ENCODE measurements around the gene NTSR1.
A peak's percentile ranks its signal among the peaks of the same experiment; 100 is the strongest.

Gene NTSR1

DNA sequence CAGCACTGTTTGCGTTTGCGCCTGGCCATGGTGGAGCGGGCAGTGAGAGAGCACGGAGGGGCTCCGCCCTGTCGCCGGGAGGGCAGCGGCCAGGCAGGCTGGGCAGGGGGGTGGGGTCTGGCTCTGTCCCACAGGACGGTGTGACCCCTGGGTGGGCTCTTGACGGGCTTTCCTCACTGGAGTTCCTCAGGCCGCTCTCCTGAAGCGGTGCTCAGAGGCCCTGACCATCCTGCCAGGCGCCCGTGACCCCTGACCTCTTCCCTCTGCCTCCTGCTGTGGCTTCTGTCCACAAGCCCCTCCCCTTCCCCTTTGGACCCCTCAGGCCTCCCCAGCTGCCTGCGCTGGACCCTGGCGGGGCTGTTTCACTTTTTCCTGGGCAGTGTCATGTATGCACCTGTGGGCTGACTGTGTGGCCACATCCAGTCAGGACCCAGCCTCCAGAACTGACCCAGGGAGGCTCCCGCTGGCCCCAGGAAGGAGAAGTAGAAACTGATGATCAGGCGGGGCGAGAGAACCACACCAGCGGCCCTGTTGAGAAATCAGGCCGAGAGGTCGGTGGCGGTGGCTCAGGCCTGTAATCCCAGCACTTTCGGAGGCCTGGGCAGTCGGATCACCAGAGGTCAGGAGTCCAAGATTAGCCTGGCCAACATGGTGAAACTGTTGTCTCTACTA, 97.2 kb downstream of the NTSR1 start:
- TF ChIP-seq, protein P1, sequence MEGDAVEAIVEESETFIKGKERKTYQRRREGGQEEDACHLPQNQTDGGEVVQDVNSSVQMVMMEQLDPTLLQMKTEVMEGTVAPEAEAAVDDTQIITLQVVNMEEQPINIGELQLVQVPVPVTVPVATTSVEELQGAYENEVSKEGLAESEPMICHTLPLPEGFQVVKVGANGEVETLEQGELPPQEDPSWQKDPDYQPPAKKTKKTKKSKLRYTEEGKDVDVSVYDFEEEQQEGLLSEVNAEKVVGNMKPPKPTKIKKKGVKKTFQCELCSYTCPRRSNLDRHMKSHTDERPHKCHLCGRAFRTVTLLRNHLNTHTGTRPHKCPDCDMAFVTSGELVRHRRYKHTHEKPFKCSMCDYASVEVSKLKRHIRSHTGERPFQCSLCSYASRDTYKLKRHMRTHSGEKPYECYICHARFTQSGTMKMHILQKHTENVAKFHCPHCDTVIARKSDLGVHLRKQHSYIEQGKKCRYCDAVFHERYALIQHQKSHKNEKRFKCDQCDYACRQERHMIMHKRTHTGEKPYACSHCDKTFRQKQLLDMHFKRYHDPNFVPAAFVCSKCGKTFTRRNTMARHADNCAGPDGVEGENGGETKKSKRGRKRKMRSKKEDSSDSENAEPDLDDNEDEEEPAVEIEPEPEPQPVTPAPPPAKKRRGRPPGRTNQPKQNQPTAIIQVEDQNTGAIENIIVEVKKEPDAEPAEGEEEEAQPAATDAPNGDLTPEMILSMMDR (IDR thresholded peaks at IDR 0.05), result no peak

GRCh38 chr20:62806383-62807050, 97.9 kb downstream of the NTSR1 start:
- TF ChIP-seq, protein P1 (IDR thresholded peaks at IDR 0.05), result no peak

DNA sequence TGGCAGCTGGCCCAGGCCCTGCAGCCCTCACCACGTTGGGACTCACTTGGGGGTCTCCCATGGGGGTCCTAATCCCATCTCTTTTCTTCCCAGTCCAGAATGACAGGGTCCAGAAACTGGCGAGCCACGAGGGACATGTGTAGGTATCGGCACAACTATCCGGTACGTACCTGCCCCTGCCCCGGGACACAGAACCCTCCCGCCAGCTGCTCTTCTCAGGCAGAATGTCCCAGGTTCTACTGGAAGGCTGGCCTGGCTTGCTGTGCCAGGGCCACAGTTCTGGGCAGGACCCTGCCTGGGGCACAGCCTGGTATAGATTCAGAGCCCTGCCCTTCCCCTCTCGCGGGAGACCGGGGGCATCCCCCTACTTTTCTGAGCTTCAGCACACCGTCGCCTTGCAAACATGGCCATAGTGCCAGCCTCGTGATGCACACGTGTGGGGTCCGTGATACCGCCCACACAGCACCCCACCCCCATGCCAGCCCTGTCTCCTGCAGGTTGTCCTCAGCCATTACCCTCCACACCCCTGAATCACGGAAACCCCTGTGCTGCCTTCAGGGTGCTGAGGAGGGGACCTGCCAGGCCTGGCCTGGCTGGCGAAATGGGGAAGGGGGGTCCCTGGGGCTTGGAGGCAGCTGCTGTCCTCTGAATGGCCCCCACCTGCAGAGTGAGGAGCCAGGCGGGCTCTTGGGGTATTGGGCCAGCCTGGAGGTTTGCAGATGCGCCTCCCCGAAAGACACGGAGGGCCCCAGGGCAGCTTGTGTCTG, 99.0 kb downstream of the NTSR1 start:
- TF ChIP-seq, protein P1 (IDR thresholded peaks at IDR 0.05), result no peak

- TF ChIP-seq, protein P1 (IDR thresholded peaks at IDR 0.05), result peak; percentile 96
These were observed 99.7 kb downstream of the NTSR1 start for GRCh38 chr20:62808211-62808865.

DNA sequence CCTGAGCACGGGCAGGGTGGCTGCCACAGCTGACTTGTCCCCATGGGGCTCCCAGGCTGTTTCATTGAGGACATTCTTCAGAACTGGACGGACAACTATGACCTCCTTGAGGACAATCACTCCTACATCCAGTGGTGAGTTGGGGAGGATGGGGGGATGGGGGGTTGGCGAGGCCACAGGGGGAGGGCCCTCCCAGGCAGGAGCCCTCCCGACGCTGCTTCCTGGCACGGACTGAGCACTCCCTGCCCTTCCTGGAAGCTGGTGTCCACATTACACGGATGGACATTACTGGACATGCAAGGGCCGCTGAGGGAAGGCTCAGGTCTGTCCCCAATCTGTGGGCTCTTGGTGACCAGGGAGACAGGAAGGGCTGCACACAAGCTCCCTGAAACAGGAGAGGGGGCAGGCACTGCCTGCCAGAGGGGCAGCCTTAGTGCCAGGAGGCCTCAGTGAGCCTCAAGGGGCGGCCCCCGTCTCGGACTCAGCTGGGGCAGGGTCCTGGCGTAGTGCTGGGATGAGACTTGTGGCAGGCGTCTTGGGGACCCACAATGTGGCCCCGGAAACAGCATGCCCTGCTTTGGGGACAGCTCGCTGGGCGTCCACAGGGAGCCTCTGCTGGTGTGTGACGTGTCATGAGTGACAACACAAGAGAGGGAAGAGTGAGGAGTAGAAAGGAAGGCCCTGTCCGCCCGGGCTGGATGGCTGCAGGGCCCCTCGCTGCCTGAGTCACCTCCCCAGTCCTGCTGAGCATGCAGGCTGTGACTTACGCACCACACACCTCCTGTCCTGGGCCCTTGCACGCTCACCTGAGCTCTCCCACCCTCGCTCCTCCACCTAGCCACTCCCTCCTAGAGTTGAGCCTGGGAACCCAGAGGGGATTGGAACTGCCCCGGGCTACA, 101.1 kb downstream of the NTSR1 start:
- TF ChIP-seq, protein P1 (IDR thresholded peaks at IDR 0.05), result no peak

DNA sequence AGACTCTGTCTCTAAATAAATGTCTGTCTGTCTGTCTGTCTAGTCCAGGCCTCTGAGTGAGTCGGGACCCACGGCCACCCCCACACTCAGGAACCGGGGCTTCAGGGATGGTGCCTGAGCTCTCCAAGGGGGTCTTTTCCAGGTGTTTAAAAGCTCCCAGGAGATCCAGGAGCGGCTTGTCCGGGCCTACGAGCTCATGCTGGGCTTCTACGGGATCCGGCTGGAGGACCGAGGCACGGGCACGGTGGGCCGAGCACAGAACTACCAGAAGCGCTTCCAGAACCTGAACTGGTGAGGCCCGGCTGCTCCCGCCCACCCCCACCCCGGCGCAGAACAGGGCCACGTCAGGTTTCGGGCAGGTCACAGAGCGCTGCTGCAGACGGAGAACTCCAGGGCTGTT, 102.7 kb downstream of the NTSR1 start:
- TF ChIP-seq, protein P1 (IDR thresholded peaks at IDR 0.05), result no peak
